Endothelial cell of umbilical vein (primary cell): ENCODE results near the gene GLCE. TPM values are rescaled to one million over a fixed set of nuclear protein-coding genes. Genes with fewer than 3 reads are reported as not detected.

Experiments used
- BruUV-seq: library from RNA; stranded (reverse); fragments of 400-500 nt; replicated peaks from 2 replicates; lab custom pipeline; 2021; lab: Mats Ljungman, UMichigan
- CTCF ChIA-PET: fragments of 300-600, 350-600 bp; sonication (Branson Sonifier 250); formaldehyde crosslinking; loops from one replicate; lab custom pipeline; 2021; ENCODE audit warnings: antibody characterized with exemption, inconsistent platforms; lab: Charles Lee
- POLR2A ChIA-PET: fragments of 300-600, 350-600 bp; sonication (Branson Sonifier 250); formaldehyde crosslinking; loops from one replicate; lab custom pipeline; 2021; ENCODE audit warnings: antibody characterized with exemption, inconsistent platforms; lab: Charles Lee
- DNase-seq: peaks from one replicate; pipeline ENCODE4 v3.0.0-alpha.2; 2011; ENCODE audit warnings: low read depth, low spot score
- FAIRE-seq: peaks from 2 replicates; lab custom pipeline; 2011; peaks lifted over from hg19 to GRCh38; lab: Jason Lieb, UNC
- H2AFZ ChIP-seq: 2 replicates; pipeline ENCODE4 v1.6.0; 2012; ENCODE audit warnings: low read depth, low read length, control low read depth, inconsistent platforms
- H3K27ac ChIP-seq: 2 replicates; pipeline ENCODE4 v1.5.1; 2011; ENCODE audit warnings: low read depth, mild to moderate bottlenecking, control low read depth, low read length, moderate library complexity; ENCODE audit not compliant: insufficient read depth
- H3K27me3 ChIP-seq, 2 experiments: 2 replicates each; pipeline versions ENCODE4 v1.6.0 to v1.6.1; 2011; ENCODE audit warnings: low read length in 2 of 2, mixed read lengths in 1 of 2; ENCODE audit not compliant: control insufficient read depth in 2 of 2, insufficient read depth in 2 of 2
- H3K36me3 ChIP-seq, 2 experiments: 2 replicates in 1 of 2; 3 replicates in 1 of 2; pipeline ENCODE4 v1.5.1; 2011; ENCODE audit warnings: low read length in 2 of 2, mild to moderate bottlenecking in 1 of 2, moderate library complexity in 1 of 2; ENCODE audit not compliant: control insufficient read depth in 2 of 2, insufficient read depth in 2 of 2; ENCODE audit errors: extremely low read depth in 1 of 2
- H3K4me1 ChIP-seq: 3 replicates; pipeline ENCODE4 v1.5.1; 2011; ENCODE audit warnings: mild to moderate bottlenecking, low read length; ENCODE audit not compliant: control insufficient read depth, insufficient read depth; ENCODE audit errors: extremely low read depth
- H3K4me2 ChIP-seq: 2 replicates; pipeline ENCODE4 v1.6.1; 2011; ENCODE audit warnings: low read length, control low read depth, mixed read lengths; ENCODE audit not compliant: insufficient read depth
- H3K4me3 ChIP-seq, 3 experiments: fragments of 200-600 bp in 1 of 3; sonication (generic), shearing (Covaris generic) in 1 of 3; replicated peaks in 1 of 3; 2 replicates each; pipeline ENCODE4 v1.5.1; 2011 to 2016; ENCODE audit warnings: control low read depth in 3 of 3, low read length in 3 of 3, mild to moderate bottlenecking in 2 of 3, inconsistent platforms in 1 of 3, low read depth in 1 of 3, moderate library complexity in 1 of 3; ENCODE audit not compliant: insufficient read depth in 1 of 3
- H3K79me2 ChIP-seq: 2 replicates; pipeline ENCODE4 v1.6.0; 2012; ENCODE audit warnings: low read length, inconsistent platforms; ENCODE audit not compliant: control insufficient read depth, insufficient read depth
- H3K9ac ChIP-seq: replicated peaks from 2 replicates; pipeline ENCODE3; 2011; ENCODE audit warnings: low read length, control low read depth; ENCODE audit not compliant: insufficient read depth; ENCODE audit errors: extremely low read depth
- H3K9me1 ChIP-seq: replicated peaks from 3 replicates; pipeline ENCODE4 v1.6.0; 2011; ENCODE audit warnings: mild to moderate bottlenecking, low read length; ENCODE audit not compliant: control insufficient read depth, insufficient read depth; ENCODE audit errors: extremely low read depth
- H3K9me3 ChIP-seq: replicated peaks from 2 replicates; pipeline ENCODE4 v1.5.1; 2012; ENCODE audit warnings: low read length, inconsistent platforms; ENCODE audit not compliant: control insufficient read depth, insufficient read depth
- H4K20me1 ChIP-seq: replicated peaks from 2 replicates; pipeline ENCODE3; 2011; ENCODE audit warnings: mild to moderate bottlenecking, low read length; ENCODE audit not compliant: control insufficient read depth, insufficient read depth; ENCODE audit errors: extremely low read depth
- CTCF ChIP-seq, 2 donors: IDR thresholded peaks; 1 replicate in 1 of 2; 2 replicates in 1 of 2; pipeline ENCODE4 v1.5.1; 2011; ENCODE audit warnings: low read length in 2 of 2, mild to moderate bottlenecking in 2 of 2, moderate library complexity in 2 of 2, control low read depth in 1 of 2, inconsistent platforms in 1 of 2, low read depth in 1 of 2; ENCODE audit not compliant: insufficient read depth in 1 of 2; ENCODE audit errors: extremely low read depth in 1 of 2
- FOS ChIP-seq: IDR thresholded peaks from 2 replicates; pipeline ENCODE4 v1.6.1; 2011; ENCODE audit warnings: mild to moderate bottlenecking, low read length, moderate library complexity, borderline replicate concordance; ENCODE audit not compliant: insufficient read depth
- MAX ChIP-seq: IDR thresholded peaks from 2 replicates; pipeline ENCODE4 v1.6.1; 2011; ENCODE audit not compliant: insufficient read depth, insufficient read length
- MYC ChIP-seq: IDR thresholded peaks from one replicate; pipeline ENCODE4 v1.6.1; 2011; ENCODE audit warnings: mild to moderate bottlenecking, low read depth, low read length
- POLR2A ChIP-seq: IDR thresholded peaks from 2 replicates; pipeline ENCODE4 v1.6.1; 2012; ENCODE audit warnings: low read depth, mild to moderate bottlenecking, control low read depth, low read length
- POLR2AphosphoS5 ChIP-seq: IDR thresholded peaks from 2 replicates; pipeline ENCODE4 v1.6.1; 2012; ENCODE audit warnings: low read depth, mild to moderate bottlenecking, control low read depth, low read length, moderate library complexity; ENCODE audit not compliant: insufficient read depth
- dilution Hi-C: fragments of 300-500 bp; cut with MboI; formaldehyde crosslinking; loops from one replicate; pipeline ENCODE4 v1.15.0; 2019; ENCODE audit warnings: low sequenced_read_pairs; ENCODE audit not compliant: extremely low pct_ligation_motif_present
- intact Hi-C: fragments of 100-400 bp; cut with micrococcal nuclease; formaldehyde crosslinking; loops from one replicate; pipeline ENCODE4 v1.10.0; 2022
- polyA plus RNA-seq, 4 experiments: library from polyadenylated mRNA; depleted of rRNA in 3 of 4; stranded (reverse) in 3 of 4; unstranded in 1 of 4; fragments of >200 nt; gene quantifications; 2 replicates each; pipeline versions ENCODE4 v1.2.1 to v1.2.3, GENCODE V29; 2011 to 2012; ENCODE audit warnings: missing spikeins in 1 of 4
- total RNA-seq: library from RNA; stranded (reverse); gene quantifications from 2 replicates; pipeline ENCODE4 v1.2.3, GENCODE V29; 2021

The GLCE gene
- total and polyA plus RNA-seq, 2 donors (not counting 3 experiments of a cell fraction or from before 2014, with no cell fraction given) = 48.1 to 86.6 TPM

GRCh38 chr15:69236505-69236904, 76.1 kb downstream of the GLCE start:
- H3K9me3 ChIP-seq = no peaks in the 10 kb centered on the region
- no peaks in the 10 kb centered on the region for H3K9me1 ChIP-seq
- no peak for FAIRE-seq
- no TSS peak for BruUV-seq
- H3K4me1 ChIP-seq = no peaks in the 10 kb centered on the region
- no peaks in the 10 kb centered on the region for H3K36me3 ChIP-seq
- TF ChIP-seq POLR2AphosphoS5 = no peak
- TF ChIP-seq MAX = no peak
- no peak for TF ChIP-seq FOS
- TF ChIP-seq POLR2A = no peak
- no peak for TF ChIP-seq MYC
- ChIA-PET CTCF (interaction anchor here (1.9 kb wide), 1 partner anchor 8 kb away, joined by 5 read pairs; no protein-coding TSS in a partner anchor), POLR2A (no interaction called here)
- no peaks in the 10 kb centered on the region for H3K27me3 ChIP-seq
- dilution Hi-C loops = no loop called here
- H3K9ac ChIP-seq = no peak overlapping the region
- no peak overlapping the region for H2AFZ ChIP-seq
- H3K79me2 ChIP-seq = no peaks in the 10 kb centered on the region
- no peaks in the 10 kb centered on the region for H4K20me1 ChIP-seq
- DNase-seq = no peak
- intact Hi-C loops = no loop called here
- no peak overlapping the region for H3K4me3 ChIP-seq
- H3K4me2 ChIP-seq = no peak overlapping the region
- H3K27ac ChIP-seq = no peak overlapping the region

- dilution Hi-C loops = no loop called here
- DNase-seq (no peak), FAIRE-seq (no peak)
- Histone ChIP-seq H3K27me3 (no peaks in the 10 kb centered on the region), H3K4me2 (no peak overlapping the region), H3K36me3 (no peaks in the 10 kb centered on the region), H3K9me3 (no peaks in the 10 kb centered on the region), H4K20me1 (no peaks in the 10 kb centered on the region), H3K27ac (no peak overlapping the region), H3K79me2 (no peaks in the 10 kb centered on the region), H3K4me3 (no peak overlapping the region), H3K4me1 (no peaks in the 10 kb centered on the region), H2AFZ (no peak overlapping the region), H3K9ac (no peak overlapping the region), H3K9me1 (no peaks in the 10 kb centered on the region)
- no peak for TF ChIP-seq CTCF (IDR thresholded peaks at IDR 0.05; ENCODE audit: extremely low read depth in 1 of 2, insufficient read depth in 1 of 2, low read depth in 1 of 2, low read length in 2 of 2)
- BruUV-seq = no TSS peak
- intact Hi-C loops = no loop called here
- CTCF ChIA-PET = interaction anchor here (1.0 to 2.4 kb wide), 4 partner anchors 9 to 179 kb away, joined by 4 to 7 read pairs (median 5); no protein-coding TSS in a partner anchor
- POLR2A ChIA-PET = no interaction called here
Observed at GRCh38 chr15:69237718-69238117, 77.3 kb downstream of the GLCE start.
